ENCODE data around the gene PHRF1.

The PHRF1 gene

GRCh38 chr11:575996-576768 is at the start of gene PHRF1:
PHRF1 (plus strand) TSS chr11:576470; CDS start chr11:581513, 5,043 bp downstream.
- Mint-ChIP-seq H3K9me3 (ENCODE audit: low read depth) (no peaks in the 10 kb centered on the region), H3K27ac (peak within 1 kb of the TSS; percentile 100), H3K27me3 (no peaks in the 10 kb centered on the region), H3K4me3 (peak within 1 kb of the TSS; percentile 96), H3K36me3 (no peaks in the 10 kb centered on the region), H3K4me1 (ENCODE audit: low read depth) (peaks cover 47% of the 10 kb centered on the region)

GRCh38 chr11:528166-528814 is 48.0 kb upstream of the PHRF1 start:
- Mint-ChIP-seq H3K36me3 (no peaks in the 10 kb centered on the region), H3K4me1 (ENCODE audit: low read depth) (no peaks in the 10 kb centered on the region), H3K4me3 (no peak overlapping the region), H3K27ac (no peak overlapping the region), H3K27me3 (no peaks in the 10 kb centered on the region), H3K9me3 (ENCODE audit: low read depth) (no peaks in the 10 kb centered on the region)

GRCh38 chr11:528815-529727 is 47.2 kb upstream of the PHRF1 start:
- H3K27me3 Mint-ChIP-seq = no peaks in the 10 kb centered on the region
- no peaks in the 10 kb centered on the region for H3K36me3 Mint-ChIP-seq
- no peaks in the 10 kb centered on the region for H3K9me3 Mint-ChIP-seq (ENCODE audit: low read depth)
- H3K27ac Mint-ChIP-seq = no peak overlapping the region
- H3K4me3 Mint-ChIP-seq = no peak overlapping the region
- peaks cover 3% of the 10 kb centered on the region for H3K4me1 Mint-ChIP-seq (ENCODE audit: low read depth)

DNA sequence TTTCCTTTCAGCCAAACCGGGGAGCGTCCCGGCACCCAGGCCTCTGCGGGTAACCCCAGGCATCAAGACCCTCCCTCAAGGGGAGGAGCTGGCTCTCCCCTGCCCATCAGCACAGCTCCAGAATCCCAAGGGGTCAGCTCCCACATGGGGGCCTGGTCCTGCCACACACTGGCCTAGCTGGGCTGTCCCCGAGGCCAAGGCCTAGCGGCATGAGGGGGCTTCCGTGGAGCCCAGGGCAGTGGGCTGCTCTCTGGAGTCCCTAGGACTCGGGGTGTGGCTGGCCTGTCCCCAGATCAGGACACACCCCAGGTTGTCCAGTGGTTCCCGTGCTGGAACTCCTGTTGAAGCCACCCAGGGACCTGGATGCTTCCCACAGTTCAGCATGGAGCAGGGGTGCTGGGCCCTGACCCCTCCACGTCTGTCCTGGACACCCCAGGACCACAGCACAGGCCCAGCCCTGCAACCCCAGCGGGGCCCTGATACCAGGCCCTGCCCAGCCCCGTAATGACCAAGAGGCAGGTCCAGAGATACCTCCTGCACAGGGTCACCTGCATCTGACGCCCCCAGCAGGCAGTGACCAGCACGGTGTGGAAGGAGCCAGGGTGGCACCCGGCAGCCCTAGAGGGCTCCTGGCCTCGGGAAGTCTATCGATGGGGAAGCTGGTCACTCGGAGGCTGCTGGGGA is 46.4 kb upstream of the PHRF1 start:
- Mint-ChIP-seq H3K36me3 (no peaks in the 10 kb centered on the region), H3K27ac (no peak overlapping the region), H3K4me3 (no peak overlapping the region), H3K9me3 (ENCODE audit: low read depth) (no peaks in the 10 kb centered on the region), H3K4me1 (ENCODE audit: low read depth) (peaks cover 3% of the 10 kb centered on the region), H3K27me3 (no peaks in the 10 kb centered on the region)

GRCh38 chr11:530960-531831 is 45.1 kb upstream of the PHRF1 start:
- no peak overlapping the region for H3K27ac Mint-ChIP-seq
- no peaks in the 10 kb centered on the region for H3K27me3 Mint-ChIP-seq
- H3K4me3 Mint-ChIP-seq = no peak overlapping the region
- H3K9me3 Mint-ChIP-seq (ENCODE audit: low read depth) = no peaks in the 10 kb centered on the region
- H3K4me1 Mint-ChIP-seq (ENCODE audit: low read depth) = peaks cover 5% of the 10 kb centered on the region
- no peaks in the 10 kb centered on the region for H3K36me3 Mint-ChIP-seq

GRCh38 chr11:531919-532526 is 44.2 kb upstream of the PHRF1 start:
- Mint-ChIP-seq H3K4me3 (no peak overlapping the region), H3K27ac (no peak overlapping the region), H3K36me3 (no peaks in the 10 kb centered on the region), H3K4me1 (ENCODE audit: low read depth) (peaks cover 6% of the 10 kb centered on the region), H3K27me3 (no peaks in the 10 kb centered on the region), H3K9me3 (ENCODE audit: low read depth) (no peaks in the 10 kb centered on the region)

- Mint-ChIP-seq H3K4me3 (no peak overlapping the region), H3K27ac (no peak overlapping the region), H3K4me1 (ENCODE audit: low read depth) (peaks cover 6% of the 10 kb centered on the region), H3K36me3 (no peaks in the 10 kb centered on the region), H3K9me3 (ENCODE audit: low read depth) (no peaks in the 10 kb centered on the region), H3K27me3 (no peaks in the 10 kb centered on the region)
These were observed 43.7 kb upstream of the PHRF1 start for GRCh38 chr11:532527-532985.

DNA sequence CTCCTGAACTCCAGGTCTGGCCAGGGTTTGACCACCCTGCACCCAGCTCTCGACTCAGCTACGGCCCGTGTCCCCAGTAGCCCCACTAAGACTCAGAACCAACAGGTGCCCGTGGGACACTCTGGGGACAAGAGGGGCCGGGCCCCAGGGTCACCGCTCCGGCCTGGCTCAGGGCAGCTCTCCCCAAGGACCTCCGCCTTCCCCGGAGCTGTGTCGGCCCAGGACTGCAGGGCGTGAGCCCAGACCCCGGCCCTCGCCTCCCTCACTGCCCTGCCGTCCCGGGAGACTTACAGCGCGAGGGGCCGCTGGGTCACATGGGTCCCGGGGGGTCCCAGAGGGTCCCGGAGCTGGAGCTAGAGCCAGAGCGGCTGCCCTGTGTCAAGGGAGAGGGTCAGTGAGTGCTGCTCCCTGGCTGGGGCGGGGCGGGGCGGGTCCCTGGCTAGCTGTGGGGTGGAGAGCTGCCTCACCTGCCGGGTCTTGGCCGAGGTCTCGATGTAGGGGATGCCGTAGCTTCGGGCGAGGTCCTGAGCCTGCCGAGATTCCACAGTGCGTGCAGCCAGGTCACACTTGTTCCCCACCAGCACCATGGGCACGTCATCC is 43.2 kb upstream of the PHRF1 start:
- Mint-ChIP-seq H3K36me3 (no peaks in the 10 kb centered on the region), H3K27me3 (no peaks in the 10 kb centered on the region), H3K4me1 (ENCODE audit: low read depth) (peaks cover 10% of the 10 kb centered on the region), H3K9me3 (ENCODE audit: low read depth) (no peaks in the 10 kb centered on the region), H3K27ac (no peak overlapping the region), H3K4me3 (no peak overlapping the region)

DNA sequence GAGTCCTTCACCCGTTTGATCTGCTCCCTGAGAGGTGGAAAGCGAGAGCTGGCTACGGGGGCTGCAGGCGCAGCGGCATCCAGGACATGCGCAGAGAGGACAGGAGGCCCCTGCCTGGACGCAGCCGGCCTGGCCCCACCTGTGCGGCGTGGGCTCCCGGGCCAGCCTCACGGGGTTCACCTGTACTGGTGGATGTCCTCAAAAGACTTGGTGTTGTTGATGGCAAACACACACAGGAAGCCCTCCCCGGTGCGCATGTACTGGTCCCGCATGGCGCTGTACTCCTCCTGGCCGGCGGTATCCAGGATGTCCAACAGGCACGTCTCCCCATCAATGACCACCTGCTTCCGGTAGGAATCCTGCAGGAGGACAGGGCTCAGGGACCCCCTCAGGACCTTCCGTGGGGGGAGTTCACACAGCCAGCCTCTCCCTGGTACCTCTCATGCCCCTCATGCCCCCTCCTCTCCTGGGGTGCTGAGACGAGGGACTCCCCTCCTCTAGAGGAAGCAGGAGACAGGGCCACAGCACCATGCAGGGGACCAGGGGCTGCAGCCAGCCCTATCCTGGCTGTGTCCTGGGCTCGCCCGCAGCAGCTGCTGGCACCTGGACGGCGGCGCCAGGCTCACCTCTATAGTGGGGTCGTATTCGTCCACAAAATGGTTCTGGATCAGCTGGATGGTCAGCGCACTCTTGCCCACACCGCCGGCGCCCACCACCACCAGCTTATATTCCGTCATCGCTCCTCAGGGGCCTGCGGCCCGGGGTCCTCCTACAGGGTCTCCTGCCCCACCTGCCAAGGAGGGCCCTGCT is 42.5 kb upstream of the PHRF1 start:
- Mint-ChIP-seq H3K27me3 (no peaks in the 10 kb centered on the region), H3K27ac (no peak overlapping the region), H3K9me3 (ENCODE audit: low read depth) (no peaks in the 10 kb centered on the region), H3K4me3 (peak overlapping the region; percentile 44), H3K36me3 (no peaks in the 10 kb centered on the region), H3K4me1 (ENCODE audit: low read depth) (peaks cover 12% of the 10 kb centered on the region)

- Mint-ChIP-seq H3K27ac (no peak overlapping the region), H3K36me3 (no peaks in the 10 kb centered on the region), H3K27me3 (no peaks in the 10 kb centered on the region), H3K9me3 (ENCODE audit: low read depth) (no peaks in the 10 kb centered on the region), H3K4me1 (ENCODE audit: low read depth) (peaks cover 12% of the 10 kb centered on the region), H3K4me3 (peak overlapping the region; percentile 77)
These were observed 41.7 kb upstream of the PHRF1 start for GRCh38 chr11:534396-535209.

DNA sequence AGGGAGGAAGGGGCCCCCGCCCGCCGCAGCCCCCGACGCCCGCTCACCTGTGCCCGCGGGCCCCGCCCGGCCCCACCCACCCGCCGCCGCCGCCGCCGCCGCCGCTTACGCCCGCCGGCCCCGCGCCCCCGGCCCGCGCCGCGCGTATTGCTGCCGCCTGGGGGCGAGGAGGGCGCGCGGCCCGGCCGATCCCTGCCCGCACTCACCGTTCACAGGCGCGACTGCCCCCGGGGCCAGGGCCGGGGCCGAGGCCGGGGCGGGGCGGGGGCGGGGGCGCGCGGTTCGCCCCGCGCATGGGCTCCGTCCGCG is 41.1 kb upstream of the PHRF1 start:
- Mint-ChIP-seq H3K4me1 (ENCODE audit: low read depth) (peaks cover 12% of the 10 kb centered on the region), H3K4me3 (no peak overlapping the region)

More for the DNA sequence above, 41.1 kb upstream of the PHRF1 start:
- Mint-ChIP-seq H3K27ac (no peak overlapping the region), H3K27me3 (no peaks in the 10 kb centered on the region), H3K9me3 (ENCODE audit: low read depth) (no peaks in the 10 kb centered on the region), H3K36me3 (no peaks in the 10 kb centered on the region)

Data from activated naive CD8-positive, alpha-beta T cell (primary cell).